BLaER1 (cell line): ENCODE results near the gene ZNF227.
A peak's percentile ranks its signal among the peaks of the same experiment; 100 is the strongest.
"Not testable (repeated sequence)": the region's sequence is repeated elsewhere in the genome, so short reads cannot be mapped to it uniquely, and the experiment has no call there.

Experiments used
- H3K27ac ChIP-seq: shearing (Covaris generic); formaldehyde crosslinking; 2 replicates; pipeline ENCODE4 v1.8.1; 2022
- H3K27me3 ChIP-seq: shearing (Covaris generic); formaldehyde crosslinking; 2 replicates; pipeline ENCODE4 v1.8.1; 2022
- H3K36me3 ChIP-seq: shearing (Covaris generic); formaldehyde crosslinking; 2 replicates; pipeline ENCODE4 v1.8.1; 2022
- H3K4me1 ChIP-seq: shearing (Covaris generic); formaldehyde crosslinking; 2 replicates; pipeline ENCODE4 v1.8.1; 2022
- H3K4me2 ChIP-seq: shearing (Covaris generic); formaldehyde crosslinking; 2 replicates; pipeline ENCODE4 v1.8.1; 2022
- H3K4me3 ChIP-seq: shearing (Covaris generic); formaldehyde crosslinking; 2 replicates; pipeline ENCODE4 v1.8.1; 2022
- H3K9ac ChIP-seq: shearing (Covaris generic); formaldehyde crosslinking; 2 replicates; pipeline ENCODE4 v1.8.1; 2022
- H3K9me3 ChIP-seq: shearing (Covaris generic); formaldehyde crosslinking; 2 replicates; pipeline ENCODE4 v1.8.1; 2022
- H4K20me1 ChIP-seq: shearing (Covaris generic); formaldehyde crosslinking; 2 replicates; pipeline ENCODE4 v1.8.1; 2022
- Cebpa-rat ChIP-seq: shearing (Covaris generic); IDR thresholded peaks from 2 replicates; pipeline ENCODE4 v1.8.1; 2022

The ZNF227 gene

GRCh38 chr19:44196772-44197171 is 15.6 kb upstream of the ZNF227 start:
- Histone ChIP-seq H3K27me3 (no peaks in the 10 kb centered on the region), H3K36me3 (peaks cover 12% of the 10 kb centered on the region; the same call in 1 of the 2 replicates), H3K9ac (no peak overlapping the region), H3K27ac (no peak overlapping the region), H3K4me1 (no peaks in the 10 kb centered on the region), H4K20me1 (no peaks in the 10 kb centered on the region), H3K4me2 (no peak overlapping the region), H3K4me3 (no peak overlapping the region), H3K9me3 (no peaks in the 10 kb centered on the region)
- no peak for TF ChIP-seq Cebpa-rat

GRCh38 chr19:44202470-44202869 is 9.9 kb upstream of the ZNF227 start:
- Histone ChIP-seq H3K9ac (no peak overlapping the region), H3K36me3 (peaks cover 7% of the 10 kb centered on the region; the same call in 1 of the 2 replicates), H3K4me3 (no peak overlapping the region), H3K4me2 (no peak overlapping the region), H3K27me3 (no peaks in the 10 kb centered on the region), H4K20me1 (no peaks in the 10 kb centered on the region), H3K4me1 (no peaks in the 10 kb centered on the region), H3K9me3 (peaks cover 17% of the 10 kb centered on the region), H3K27ac (no peak overlapping the region)
- TF ChIP-seq Cebpa-rat, result no peak

- Histone ChIP-seq H4K20me1 (no peaks in the 10 kb centered on the region), H3K4me3 (no peak overlapping the region), H3K27me3 (no peaks in the 10 kb centered on the region), H3K36me3 (peaks cover 7% of the 10 kb centered on the region; the same call in 1 of the 2 replicates), H3K9ac (no peak overlapping the region), H3K9me3 (peaks cover 17% of the 10 kb centered on the region), H3K4me1 (peaks cover 2% of the 10 kb centered on the region), H3K4me2 (no peak overlapping the region), H3K27ac (no peak overlapping the region)
- TF ChIP-seq Cebpa-rat, result no peak
Measured at GRCh38 chr19:44202974-44203373, 9.4 kb upstream of the ZNF227 start.

GRCh38 chr19:44203877-44204276 is 8.5 kb upstream of the ZNF227 start:
- H3K4me2 ChIP-seq, H3K27ac ChIP-seq, H4K20me1 ChIP-seq, H3K4me3 ChIP-seq, H3K27me3 ChIP-seq, H3K36me3 ChIP-seq, H3K9ac ChIP-seq: not testable (repeated sequence)
- Histone ChIP-seq H3K4me1 (peaks cover 11% of the 10 kb centered on the region), H3K9me3 (peaks cover 17% of the 10 kb centered on the region)

GRCh38 chr19:44204772-44205171 is 7.6 kb upstream of the ZNF227 start:
- Histone ChIP-seq H3K27me3 (no peaks in the 10 kb centered on the region), H4K20me1 (no peaks in the 10 kb centered on the region), H3K36me3 (no peaks in the 10 kb centered on the region), H3K4me3 (no peak overlapping the region), H3K9ac (no peak overlapping the region), H3K4me2 (no peak overlapping the region), H3K4me1 (peaks cover 13% of the 10 kb centered on the region), H3K9me3 (peaks cover 17% of the 10 kb centered on the region), H3K27ac (no peak overlapping the region)
- no peak for TF ChIP-seq Cebpa-rat

- H3K9ac ChIP-seq, result peak overlapping the region; percentile 88
- no peaks in the 10 kb centered on the region for H3K27me3 ChIP-seq
- H3K36me3 ChIP-seq, result no peaks in the 10 kb centered on the region
- H4K20me1 ChIP-seq, result no peaks in the 10 kb centered on the region
- no peak for TF ChIP-seq Cebpa-rat
- peak overlapping the region; percentile 86 for H3K27ac ChIP-seq
- peak overlapping the region; percentile 73 for H3K4me3 ChIP-seq
- peaks cover 17% of the 10 kb centered on the region for H3K9me3 ChIP-seq
- peaks cover 17% of the 10 kb centered on the region for H3K4me1 ChIP-seq
- H3K4me2 ChIP-seq, result peak overlapping the region; percentile 70
Measured at GRCh38 chr19:44207126-44207803, 5.1 kb upstream of the ZNF227 start.

GRCh38 chr19:44212866-44213346 is 574 bp downstream of the ZNF227 start:
- Histone ChIP-seq H3K36me3 (peaks cover 31% of the 10 kb centered on the region), H3K4me1 (peaks cover 30% of the 10 kb centered on the region), H3K27me3 (no peaks in the 10 kb centered on the region), H3K9me3 (peaks cover 9% of the 10 kb centered on the region; the same call in 1 of the 2 replicates), H3K4me3 (peak overlapping the region; percentile 92), H3K9ac (peak overlapping the region; percentile 92), H4K20me1 (0 out of 2 replicates have a peak, but pooled peaks cover 10% of the 10 kb centered on the region), H3K27ac (peak overlapping the region; percentile 89), H3K4me2 (peak overlapping the region; percentile 83)
- TF ChIP-seq Cebpa-rat, result no peak

GRCh38 chr19:44219926-44220325 is 7.6 kb downstream of the ZNF227 start:
- not testable (repeated sequence) for H3K4me3 ChIP-seq, H3K27me3 ChIP-seq
- H3K36me3 ChIP-seq, result peaks cover 53% of the 10 kb centered on the region

GRCh38 chr19:44220761-44221160 is 8.4 kb downstream of the ZNF227 start:
- not testable (repeated sequence) for H3K9ac ChIP-seq, H3K4me1 ChIP-seq, H3K4me2 ChIP-seq, H3K27me3 ChIP-seq, H3K27ac ChIP-seq, H3K4me3 ChIP-seq, H4K20me1 ChIP-seq
- Histone ChIP-seq H3K9me3 (peaks cover 32% of the 10 kb centered on the region), H3K36me3 (peaks cover 48% of the 10 kb centered on the region)

More at GRCh38 chr19:44219926-44220325, 7.6 kb downstream of the ZNF227 start:
- H3K9me3 ChIP-seq, result peaks cover 30% of the 10 kb centered on the region
- H4K20me1 ChIP-seq, H3K4me1 ChIP-seq, H3K27ac ChIP-seq, H3K4me2 ChIP-seq, H3K9ac ChIP-seq: not testable (repeated sequence)

GRCh38 chr19:44221291-44221690 is 9.0 kb downstream of the ZNF227 start:
- peaks cover 38% of the 10 kb centered on the region for H3K9me3 ChIP-seq

More at GRCh38 chr19:44221291-44221690, 9.0 kb downstream of the ZNF227 start:
- H3K4me3 ChIP-seq, H4K20me1 ChIP-seq, H3K27ac ChIP-seq, H3K4me2 ChIP-seq, H3K9ac ChIP-seq, H3K4me1 ChIP-seq, H3K27me3 ChIP-seq: not testable (repeated sequence)
- H3K36me3 ChIP-seq, result peaks cover 53% of the 10 kb centered on the region
